Tibial nerve (tissue), 3 donors: ENCODE results near the gene EXOC4.

Experiments
- CTCF ChIP-seq, 5 experiments: fragments of 200-600 bp in 3 of 5; fragments of 450-650 bp in 2 of 5; sonication (generic) in 3 of 5; IDR thresholded peaks; one replicate each; pipeline ENCODE4 v1.5.1; 2016 to 2019; ENCODE audit warnings: antibody characterized with exemption in 5 of 5, mild to moderate bottlenecking in 3 of 5, moderate library complexity in 2 of 5
- POLR2A ChIP-seq, 2 donors: fragments of 450-650 bp; IDR thresholded peaks; one replicate each; pipeline ENCODE4 v1.6.1; 2017; ENCODE audit warnings: antibody characterized with exemption in 2 of 2, mild to moderate bottlenecking in 2 of 2, moderate library complexity in 2 of 2

DNA sequence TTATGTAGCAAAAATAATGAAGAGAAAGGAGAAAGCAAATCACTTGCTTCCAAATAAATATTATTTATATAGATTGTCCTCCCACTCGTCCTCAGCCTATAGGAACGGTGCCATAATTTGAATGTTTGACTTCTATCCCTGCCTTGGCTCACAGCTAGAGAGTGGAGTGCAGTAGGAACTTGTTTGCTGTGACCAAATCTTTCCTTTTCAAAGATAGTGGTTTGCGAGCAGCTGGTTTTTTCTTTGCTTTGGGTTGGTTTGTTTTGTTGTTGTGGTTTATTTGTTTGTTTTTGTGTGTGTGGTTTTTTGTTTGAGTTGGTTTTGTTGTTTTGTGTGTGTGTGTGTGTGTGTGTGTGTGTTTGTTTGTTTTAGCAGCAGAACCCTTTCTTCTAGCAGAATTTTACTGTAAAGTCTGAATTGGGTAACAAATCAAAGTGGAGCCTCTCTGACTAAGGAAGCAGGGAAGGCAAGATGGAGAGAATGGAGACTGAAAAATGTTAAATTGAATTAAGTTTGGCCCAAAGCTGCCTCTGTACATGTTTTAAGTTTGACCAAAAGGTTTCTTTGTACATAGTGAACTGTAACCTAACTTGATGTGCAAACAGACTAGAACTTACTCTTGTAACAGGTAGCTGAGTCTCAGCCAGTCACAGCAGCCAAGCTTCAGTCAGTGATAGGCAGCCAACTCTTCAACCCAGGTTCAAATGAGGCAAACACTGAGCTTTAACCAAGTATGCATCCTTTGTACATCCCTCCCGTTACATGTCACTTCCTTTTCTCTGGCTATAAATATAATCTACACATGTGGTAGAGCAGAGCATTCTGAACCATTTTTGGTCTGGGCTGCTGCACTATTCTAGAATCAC, 724.8 kb downstream of the EXOC4 start:
- TF ChIP-seq CTCF (IDR thresholded peaks at IDR 0.05) (no peak), POLR2A (IDR thresholded peaks at IDR 0.05) (no peak)
